ENCODE data around the gene ZFHX3.

ZFHX3 gene

GRCh38 chr16:72796222-72796621, 251.7 kb downstream of the ZFHX3 start:
- Mint-ChIP-seq H3K4me1 (no peaks in the 10 kb centered on the region), H3K27me3 (no peaks in the 10 kb centered on the region), H3K4me3 (no peak overlapping the region), H3K9me3 (no peaks in the 10 kb centered on the region), H3K36me3 (no peaks in the 10 kb centered on the region), H3K27ac (no peak overlapping the region)
- CTCF ChIA-PET, result interaction anchor here (0.6 to 1.3 kb wide), 3 partner anchors 22 to 1513 kb away, joined by 3 to 5 read pairs (median 3); no protein-coding TSS in a partner anchor
- no peak for DNase-seq

- DNase-seq, result no peak
- H3K36me3 Mint-ChIP-seq, result no peaks in the 10 kb centered on the region
- H3K9me3 Mint-ChIP-seq, result no peaks in the 10 kb centered on the region
- no peaks in the 10 kb centered on the region for H3K4me1 Mint-ChIP-seq
- H3K27me3 Mint-ChIP-seq, result peaks cover 3% of the 10 kb centered on the region
- H3K27ac Mint-ChIP-seq, result no peak overlapping the region
- CTCF ChIA-PET, result interaction anchor here (0.8 to 1.3 kb wide), 2 partner anchors 10 to 24 kb away, joined by 3 to 5 read pairs; no protein-coding TSS in a partner anchor
- no peak overlapping the region for H3K4me3 Mint-ChIP-seq
Observed at GRCh38 chr16:72794986-72795385, 252.9 kb downstream of the ZFHX3 start.

GRCh38 chr16:72794319-72794718, 253.6 kb downstream of the ZFHX3 start:
- H3K27me3 Mint-ChIP-seq, result peaks cover 6% of the 10 kb centered on the region
- H3K4me3 Mint-ChIP-seq, result no peak overlapping the region
- no peak overlapping the region for H3K27ac Mint-ChIP-seq
- no peaks in the 10 kb centered on the region for H3K4me1 Mint-ChIP-seq
- no peak for DNase-seq
- H3K36me3 Mint-ChIP-seq, result no peaks in the 10 kb centered on the region
- H3K9me3 Mint-ChIP-seq, result no peaks in the 10 kb centered on the region
- CTCF ChIA-PET, result no interaction called here

- Mint-ChIP-seq H3K36me3 (no peaks in the 10 kb centered on the region), H3K27me3 (peaks cover 10% of the 10 kb centered on the region), H3K4me3 (no peak overlapping the region), H3K27ac (no peak overlapping the region), H3K4me1 (peaks cover under 1% of the 10 kb centered on the region), H3K9me3 (no peaks in the 10 kb centered on the region)
- CTCF ChIA-PET, result no interaction called here
- DNase-seq, result no peak
Observed at GRCh38 chr16:72793716-72794115, 254.2 kb downstream of the ZFHX3 start.

- no peak overlapping the region for H3K4me3 Mint-ChIP-seq
- peaks cover 16% of the 10 kb centered on the region for H3K27me3 Mint-ChIP-seq
- CTCF ChIA-PET, result interaction anchor here (0.9 kb wide), 1 partner anchor 40 kb away, joined by 3 read pairs; no protein-coding TSS in a partner anchor
- no peaks in the 10 kb centered on the region for H3K36me3 Mint-ChIP-seq
- H3K9me3 Mint-ChIP-seq, result no peaks in the 10 kb centered on the region
- H3K4me1 Mint-ChIP-seq, result peaks cover 6% of the 10 kb centered on the region
- DNase-seq, result no peak
- no peak overlapping the region for H3K27ac Mint-ChIP-seq
Observed at GRCh38 chr16:72793017-72793416, 254.9 kb downstream of the ZFHX3 start.

GRCh38 chr16:72791786-72792185, 256.1 kb downstream of the ZFHX3 start:
- CTCF ChIA-PET, result no interaction called here
- Mint-ChIP-seq H3K36me3 (no peaks in the 10 kb centered on the region), H3K27ac (no peak overlapping the region)

GRCh38 chr16:72789921-72790320, 258.0 kb downstream of the ZFHX3 start:
- Mint-ChIP-seq H3K27me3 (peaks cover 39% of the 10 kb centered on the region), H3K27ac (no peak overlapping the region), H3K9me3 (no peaks in the 10 kb centered on the region), H3K4me3 (no peak overlapping the region), H3K36me3 (no peaks in the 10 kb centered on the region), H3K4me1 (peaks cover 24% of the 10 kb centered on the region)
- no peak for DNase-seq
- CTCF ChIA-PET, result interaction anchor here (1.0 kb wide), 1 partner anchor 42 kb away, joined by 4 read pairs; no protein-coding TSS in a partner anchor

More at GRCh38 chr16:72791786-72792185, 256.1 kb downstream of the ZFHX3 start:
- DNase-seq, result no peak
- Mint-ChIP-seq H3K27me3 (peaks cover 28% of the 10 kb centered on the region), H3K4me3 (no peak overlapping the region), H3K9me3 (no peaks in the 10 kb centered on the region), H3K4me1 (peaks cover 14% of the 10 kb centered on the region)

- no peaks in the 10 kb centered on the region for H3K9me3 Mint-ChIP-seq
- CTCF ChIA-PET, result interaction anchor here (1.0 kb wide), 1 partner anchor 43 kb away, joined by 4 read pairs; no protein-coding TSS in a partner anchor
- no peak for DNase-seq
- H3K36me3 Mint-ChIP-seq, result no peaks in the 10 kb centered on the region
- H3K4me3 Mint-ChIP-seq, result no peak overlapping the region
- no peak overlapping the region for H3K27ac Mint-ChIP-seq
- peaks cover 42% of the 10 kb centered on the region for H3K27me3 Mint-ChIP-seq
- peaks cover 24% of the 10 kb centered on the region for H3K4me1 Mint-ChIP-seq
Observed at GRCh38 chr16:72789465-72789864, 258.5 kb downstream of the ZFHX3 start.

- Mint-ChIP-seq H3K27me3 (peaks cover 46% of the 10 kb centered on the region), H3K27ac (peak overlapping the region; percentile 84)
- CTCF ChIA-PET, result no interaction called here
Observed at GRCh38 chr16:72788269-72788809, 259.6 kb downstream of the ZFHX3 start.

GRCh38 chr16:72787514-72788268, 260.2 kb downstream of the ZFHX3 start:
- Mint-ChIP-seq H3K4me1 (peaks cover 26% of the 10 kb centered on the region), H3K27me3 (peaks cover 46% of the 10 kb centered on the region), H3K27ac (peak overlapping the region; percentile 84), H3K36me3 (no peaks in the 10 kb centered on the region), H3K4me3 (peak overlapping the region; percentile 86), H3K9me3 (no peaks in the 10 kb centered on the region)
- CTCF ChIA-PET, result interaction anchor here (1.2 kb wide), 1 partner anchor 45 kb away, joined by 3 read pairs; no protein-coding TSS in a partner anchor
- DNase-seq, result peak; percentile 79

More at GRCh38 chr16:72788269-72788809, 259.6 kb downstream of the ZFHX3 start:
- peaks cover 26% of the 10 kb centered on the region for H3K4me1 Mint-ChIP-seq
- peak overlapping the region; percentile 86 for H3K4me3 Mint-ChIP-seq
- no peaks in the 10 kb centered on the region for H3K36me3 Mint-ChIP-seq
- H3K9me3 Mint-ChIP-seq, result no peaks in the 10 kb centered on the region
- DNase-seq, result no peak

GRCh38 chr16:72787130-72787513, 260.8 kb downstream of the ZFHX3 start:
- no peaks in the 10 kb centered on the region for H3K36me3 Mint-ChIP-seq

GRCh38 chr16:72786606-72787005, 261.3 kb downstream of the ZFHX3 start:
- H3K27ac Mint-ChIP-seq, result peak overlapping the region; percentile 60
- H3K4me3 Mint-ChIP-seq, result peak overlapping the region; percentile 36

More at GRCh38 chr16:72787130-72787513, 260.8 kb downstream of the ZFHX3 start:
- Mint-ChIP-seq H3K27me3 (peaks cover 46% of the 10 kb centered on the region), H3K27ac (peak overlapping the region; percentile 83), H3K9me3 (no peaks in the 10 kb centered on the region), H3K4me3 (peak overlapping the region; percentile 86), H3K4me1 (peaks cover 26% of the 10 kb centered on the region)
- DNase-seq, result no peak
- CTCF ChIA-PET, result interaction anchor here (1.2 to 1.6 kb wide), 2 partner anchors 46 to 70 kb away, joined by 3 read pairs; no protein-coding TSS in a partner anchor

GRCh38 chr16:72785886-72786285, 262.0 kb downstream of the ZFHX3 start:
- CTCF ChIA-PET, result interaction anchor here (1.6 kb wide), 1 partner anchor 71 kb away, joined by 3 read pairs; no protein-coding TSS in a partner anchor
- no peak overlapping the region for H3K4me3 Mint-ChIP-seq
- H3K36me3 Mint-ChIP-seq, result no peaks in the 10 kb centered on the region
- H3K27ac Mint-ChIP-seq, result no peak overlapping the region
- H3K4me1 Mint-ChIP-seq, result peaks cover 26% of the 10 kb centered on the region
- no peaks in the 10 kb centered on the region for H3K9me3 Mint-ChIP-seq
- DNase-seq, result no peak
- peaks cover 45% of the 10 kb centered on the region for H3K27me3 Mint-ChIP-seq

More at GRCh38 chr16:72786606-72787005, 261.3 kb downstream of the ZFHX3 start:
- Mint-ChIP-seq H3K9me3 (no peaks in the 10 kb centered on the region), H3K27me3 (peaks cover 46% of the 10 kb centered on the region), H3K4me1 (peaks cover 26% of the 10 kb centered on the region), H3K36me3 (no peaks in the 10 kb centered on the region)
- CTCF ChIA-PET, result interaction anchor here (1.2 to 1.6 kb wide), 2 partner anchors 46 to 70 kb away, joined by 3 read pairs; no protein-coding TSS in a partner anchor
- no peak for DNase-seq

- no peak overlapping the region for H3K27ac Mint-ChIP-seq
- CTCF ChIA-PET, result no interaction called here
- H3K4me3 Mint-ChIP-seq, result no peak overlapping the region
- H3K27me3 Mint-ChIP-seq, result peaks cover 43% of the 10 kb centered on the region
- peaks cover 26% of the 10 kb centered on the region for H3K4me1 Mint-ChIP-seq
- no peaks in the 10 kb centered on the region for H3K9me3 Mint-ChIP-seq
- no peak for DNase-seq
- H3K36me3 Mint-ChIP-seq, result no peaks in the 10 kb centered on the region
Observed at GRCh38 chr16:72785171-72785570, 262.8 kb downstream of the ZFHX3 start.
